Head of caudate nucleus (tissue), 42 donors: Measurements from ENCODE around the gene DDX50.
"Not testable (repeated sequence)": the region's sequence is repeated elsewhere in the genome, so short reads cannot be mapped to it uniquely, and the experiment has no call there.

Experiments
- DNase-seq, 42 donors: peaks; one replicate each; pipeline versions ENCODE4 v3.0.0 to v3.0.0-alpha.2; 2020 to 2021; ENCODE audit warnings: mixed read lengths in 7 of 42
- intact Hi-C: fragments of 100-400 bp; cut with DNase I; formaldehyde crosslinking; loops from one replicate; pipeline ENCODE4 v1.15.0; 2022

The DDX50 gene

DNA sequence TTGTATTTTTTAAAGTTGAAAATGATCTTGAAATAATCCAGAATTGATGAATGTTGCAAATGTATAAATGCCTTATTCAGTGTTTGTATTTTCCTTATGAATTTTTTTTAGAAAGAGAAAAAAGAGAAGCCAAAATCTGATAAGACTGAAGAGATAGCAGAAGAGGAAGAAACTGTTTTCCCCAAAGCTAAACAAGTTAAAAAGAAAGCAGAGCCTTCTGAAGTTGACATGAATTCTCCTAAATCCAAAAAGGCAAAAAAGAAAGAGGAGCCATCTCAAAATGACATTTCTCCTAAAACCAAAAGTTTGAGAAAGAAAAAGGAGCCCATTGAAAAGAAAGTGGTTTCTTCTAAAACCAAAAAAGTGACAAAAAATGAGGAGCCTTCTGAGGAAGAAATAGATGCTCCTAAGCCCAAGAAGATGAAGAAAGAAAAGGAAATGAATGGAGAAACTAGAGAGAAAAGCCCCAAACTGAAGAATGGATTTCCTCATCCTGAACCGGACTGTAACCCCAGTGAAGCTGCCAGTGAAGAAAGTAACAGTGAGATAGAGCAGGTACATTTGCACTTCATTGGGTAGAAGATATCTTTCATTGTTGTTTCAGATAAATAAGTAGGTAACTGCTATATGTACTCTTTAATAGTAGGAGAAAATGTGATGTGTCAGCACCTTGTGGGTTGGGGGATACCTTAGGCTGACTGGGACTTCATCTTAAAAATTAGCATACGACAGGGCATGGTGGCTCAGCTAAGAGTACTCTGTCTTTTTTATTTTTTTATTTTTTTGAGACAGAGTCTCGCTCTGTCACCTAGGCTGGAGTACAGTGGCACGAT, 58.8 kb downstream of the DDX50 start:
- DNase-seq, result no peak
- intact Hi-C loops, result no loop called here

DNA sequence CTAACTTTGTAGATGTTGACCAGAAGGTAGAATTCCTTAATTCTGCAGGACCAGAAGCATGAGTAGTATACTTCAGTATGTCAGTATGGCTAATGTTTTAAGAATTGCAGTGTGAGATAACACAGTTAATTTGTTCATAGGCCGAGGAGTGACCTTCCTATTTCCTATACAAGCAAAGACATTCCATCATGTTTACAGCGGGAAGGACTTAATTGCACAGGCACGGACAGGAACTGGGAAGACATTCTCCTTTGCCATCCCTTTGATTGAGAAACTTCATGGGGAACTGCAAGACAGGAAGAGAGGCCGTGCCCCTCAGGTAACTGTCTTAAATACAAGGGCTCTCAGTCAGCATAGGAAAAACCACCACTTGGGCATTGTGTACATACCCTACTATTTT, 62.0 kb downstream of the DDX50 start:
- DNase-seq, result no peak
- intact Hi-C loops, result no loop called here

DNA sequence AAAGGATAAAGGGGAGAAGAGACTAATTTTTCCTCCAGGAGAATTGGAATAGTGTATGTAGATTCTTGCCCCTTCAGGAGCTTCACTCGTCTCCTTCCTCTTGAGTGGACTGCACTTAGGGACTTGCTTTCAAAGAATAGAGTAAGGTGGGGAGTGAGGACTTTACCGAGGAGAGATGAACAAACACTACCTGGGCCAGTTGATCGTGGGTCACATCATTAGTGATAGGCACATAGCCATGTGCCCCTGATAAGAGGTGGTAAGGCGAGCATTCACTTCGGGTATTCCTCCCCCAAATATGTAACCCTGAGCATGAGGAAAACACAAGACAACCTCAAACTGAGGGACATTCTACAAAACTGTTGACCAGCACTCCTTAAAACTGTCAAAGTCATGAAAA, 72.9 kb downstream of the DDX50 start:
- intact Hi-C loops, result no loop called here
- no peak for DNase-seq

DNA sequence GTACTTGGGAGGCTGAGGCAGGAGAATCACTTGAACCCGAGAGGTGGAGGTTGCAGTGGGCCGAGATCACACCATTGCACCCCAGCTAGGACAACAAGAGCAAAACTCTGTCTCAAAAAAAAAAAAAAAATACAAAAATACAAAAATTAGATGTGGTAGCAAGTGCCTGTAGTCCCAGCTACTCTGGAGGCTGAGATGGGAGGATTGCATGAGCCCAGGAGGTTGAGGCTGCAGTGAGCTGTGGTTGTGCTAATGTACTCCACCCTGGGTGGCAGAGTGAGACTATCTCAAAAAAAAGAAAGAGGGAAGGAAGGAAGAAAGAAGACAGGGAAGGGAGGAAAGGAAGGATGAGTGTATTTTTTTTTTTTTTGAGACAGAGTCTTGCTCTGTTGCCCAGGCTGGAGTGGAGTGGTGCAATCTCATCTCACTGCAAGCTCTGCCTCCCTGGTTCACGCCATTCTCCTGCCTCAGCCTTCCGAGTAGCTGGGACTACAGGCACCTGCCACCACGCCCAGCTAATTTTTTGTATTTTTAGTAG, 74.9 kb downstream of the DDX50 start:
- DNase-seq, intact Hi-C loops: not testable (repeated sequence)

DNA sequence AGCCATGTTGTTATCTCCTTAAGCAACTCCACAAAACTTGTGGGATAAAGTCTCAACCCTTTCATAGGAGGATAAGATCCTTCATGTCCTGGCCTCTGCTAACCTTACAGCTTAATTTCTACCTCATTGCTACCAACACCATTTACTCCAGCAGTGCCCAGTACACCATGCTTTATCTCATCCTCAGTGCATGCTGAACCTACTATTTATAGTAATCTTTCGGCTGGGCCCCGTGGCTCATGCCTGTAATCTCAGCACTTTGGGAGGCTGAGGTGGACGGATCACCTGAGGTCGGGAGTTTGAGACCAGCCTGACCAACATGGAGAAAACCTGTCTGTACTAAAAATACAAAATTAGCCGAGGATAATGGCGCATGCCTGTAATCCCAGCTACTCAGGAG, 78.6 kb downstream of the DDX50 start:
- DNase-seq, intact Hi-C loops: not testable (repeated sequence)

DNA sequence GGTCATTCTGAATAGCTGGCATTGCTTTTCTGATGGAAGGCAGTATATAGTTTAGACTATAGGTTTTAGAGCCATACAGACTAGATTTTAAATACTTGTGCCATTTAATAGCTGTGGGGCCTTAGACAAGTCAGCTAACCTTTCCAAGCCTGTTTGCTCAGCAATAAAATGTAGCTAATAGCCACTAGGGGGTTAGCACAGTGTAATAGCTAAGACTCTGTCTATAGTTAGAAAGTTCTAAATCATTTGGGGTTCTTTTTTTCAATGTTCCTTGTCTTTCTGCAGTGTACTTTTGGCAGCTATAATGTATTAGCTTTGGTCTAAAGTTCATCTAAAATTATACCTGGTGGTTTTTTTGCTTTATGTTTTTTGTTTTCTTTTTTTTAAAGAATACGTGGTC, 80.0 kb downstream of the DDX50 start:
- DNase-seq, result no peak
- intact Hi-C loops, result no loop called here

DNA sequence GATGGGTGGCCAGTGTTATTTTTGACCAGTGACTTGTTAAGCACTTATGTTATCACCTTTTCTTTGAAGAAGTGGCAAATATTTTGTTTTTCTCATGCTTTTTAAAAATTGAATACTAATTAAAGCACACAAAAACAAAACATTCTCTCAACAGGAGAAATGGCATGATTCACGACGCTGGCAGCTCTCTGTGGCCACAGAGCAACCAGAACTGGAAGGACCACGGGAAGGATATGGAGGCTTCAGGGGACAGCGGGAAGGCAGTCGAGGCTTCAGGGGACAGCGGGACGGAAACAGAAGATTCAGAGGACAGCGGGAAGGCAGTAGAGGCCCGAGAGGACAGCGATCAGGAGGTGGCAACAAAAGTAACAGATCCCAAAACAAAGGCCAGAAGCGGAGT, 81.3 kb downstream of the DDX50 start:
- intact Hi-C loops, result no loop called here
- DNase-seq, result no peak

DNA sequence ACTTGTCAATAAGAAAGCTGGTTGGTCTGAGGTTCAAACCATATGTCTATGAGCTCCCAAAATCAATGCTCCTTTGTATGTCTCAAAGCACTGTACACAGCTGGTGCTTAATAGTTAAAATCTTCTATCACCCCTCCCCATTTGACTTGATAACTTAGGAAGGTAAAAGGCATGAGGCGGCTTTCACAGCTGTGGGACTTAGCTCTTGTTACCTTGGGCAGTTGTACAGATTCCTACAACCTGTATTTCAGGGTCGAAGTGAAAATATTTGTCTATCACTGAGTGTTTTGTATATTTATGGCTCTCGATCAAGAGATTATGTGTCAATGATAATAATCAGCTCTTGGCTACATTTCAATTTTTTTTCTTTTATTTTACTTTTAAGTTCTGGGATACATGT, 86.5 kb downstream of the DDX50 start:
- no peak for DNase-seq
- intact Hi-C loops, result loop anchor here (5.0 kb wide), 1 partner anchor 135 kb away; the partner anchor contains the start of gene VPS26A

DNA sequence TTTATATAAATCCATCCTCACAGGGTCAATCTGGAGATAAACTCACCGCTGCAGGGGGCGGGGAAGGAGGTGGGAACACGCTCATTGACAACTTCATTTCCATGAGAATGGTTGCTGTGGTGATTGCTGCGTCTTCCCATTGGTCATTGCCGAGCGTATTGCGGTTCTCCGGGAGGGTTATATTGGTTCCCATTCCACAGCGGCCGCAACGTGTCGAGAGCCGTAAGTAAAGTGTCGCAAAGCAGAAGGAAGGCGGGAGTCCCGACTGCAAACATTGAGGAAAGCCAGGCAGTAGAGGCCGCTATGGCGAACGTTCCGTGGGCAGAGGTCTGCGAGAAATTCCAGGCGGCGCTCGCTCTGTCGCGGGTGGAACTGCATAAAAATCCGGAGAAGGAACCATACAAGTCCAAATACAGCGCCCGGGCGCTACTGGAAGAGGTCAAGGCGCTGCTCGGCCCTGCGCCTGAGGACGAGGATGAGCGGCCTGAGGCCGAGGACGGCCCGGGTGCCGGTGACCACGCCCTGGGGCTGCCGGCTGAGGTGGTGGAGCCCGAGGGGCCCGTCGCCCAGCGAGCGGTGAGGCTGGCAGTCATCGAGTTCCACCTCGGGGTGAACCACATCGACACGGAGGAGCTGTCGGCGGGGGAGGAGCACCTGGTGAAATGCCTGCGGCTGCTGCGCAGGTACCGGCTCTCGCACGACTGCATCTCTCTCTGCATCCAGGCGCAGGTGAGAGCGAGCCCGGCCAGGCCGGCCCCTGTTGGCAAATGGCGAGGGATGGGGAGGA, 87.6 kb downstream of the DDX50 start, which contains the start of gene KIFBP:
Gene KIFBP (plus strand): TSS at position 274 of the 787 bp plus-strand sequence. CDS start 30 bp downstream, at position 304.
- intact Hi-C loops, result loop anchor here (5.0 kb wide), 1 partner anchor 134 kb away; the partner anchor contains the start of gene VPS26A
- peak; percentile 90 to 99 (median 97) for DNase-seq

DNA sequence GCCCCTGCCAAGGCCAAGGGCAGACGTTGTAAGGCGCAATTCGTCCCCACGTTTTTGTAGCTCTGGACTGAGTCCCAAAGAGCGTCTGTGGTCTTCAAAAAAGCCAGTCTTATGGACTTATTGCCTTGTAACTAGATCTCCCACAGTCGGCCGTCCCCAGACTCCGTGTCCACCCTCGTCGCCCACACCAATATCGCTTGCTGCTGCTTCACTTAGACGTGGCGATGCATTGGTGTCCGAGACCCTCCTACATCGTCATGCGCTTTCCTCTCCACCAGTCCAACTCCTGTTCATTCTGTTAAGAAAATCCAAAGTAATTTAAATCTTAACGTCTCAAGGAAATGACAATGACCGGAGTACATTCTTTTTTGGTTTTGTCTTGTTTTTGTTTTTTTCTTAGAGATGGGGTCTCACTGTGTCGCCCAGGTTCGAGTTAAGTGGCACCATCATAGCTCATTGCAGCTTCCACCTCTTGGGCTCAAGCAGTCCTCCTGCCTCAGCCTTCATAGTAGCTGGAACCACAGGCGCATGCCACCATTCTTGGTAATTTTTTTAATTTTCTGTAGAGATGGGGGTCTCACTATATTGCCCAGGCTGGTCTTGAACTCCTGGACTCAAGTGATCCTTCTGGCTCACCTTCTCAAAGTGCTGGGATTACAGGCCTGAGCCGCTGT, 88.3 kb downstream of the DDX50 start:
- intact Hi-C loops, result loop anchor here (5.0 kb wide), 1 partner anchor 133 kb away; the partner anchor contains the start of gene VPS26A
- peak in 4 of 42 donors; percentile 4 to 36 (median 9) for DNase-seq

DNA sequence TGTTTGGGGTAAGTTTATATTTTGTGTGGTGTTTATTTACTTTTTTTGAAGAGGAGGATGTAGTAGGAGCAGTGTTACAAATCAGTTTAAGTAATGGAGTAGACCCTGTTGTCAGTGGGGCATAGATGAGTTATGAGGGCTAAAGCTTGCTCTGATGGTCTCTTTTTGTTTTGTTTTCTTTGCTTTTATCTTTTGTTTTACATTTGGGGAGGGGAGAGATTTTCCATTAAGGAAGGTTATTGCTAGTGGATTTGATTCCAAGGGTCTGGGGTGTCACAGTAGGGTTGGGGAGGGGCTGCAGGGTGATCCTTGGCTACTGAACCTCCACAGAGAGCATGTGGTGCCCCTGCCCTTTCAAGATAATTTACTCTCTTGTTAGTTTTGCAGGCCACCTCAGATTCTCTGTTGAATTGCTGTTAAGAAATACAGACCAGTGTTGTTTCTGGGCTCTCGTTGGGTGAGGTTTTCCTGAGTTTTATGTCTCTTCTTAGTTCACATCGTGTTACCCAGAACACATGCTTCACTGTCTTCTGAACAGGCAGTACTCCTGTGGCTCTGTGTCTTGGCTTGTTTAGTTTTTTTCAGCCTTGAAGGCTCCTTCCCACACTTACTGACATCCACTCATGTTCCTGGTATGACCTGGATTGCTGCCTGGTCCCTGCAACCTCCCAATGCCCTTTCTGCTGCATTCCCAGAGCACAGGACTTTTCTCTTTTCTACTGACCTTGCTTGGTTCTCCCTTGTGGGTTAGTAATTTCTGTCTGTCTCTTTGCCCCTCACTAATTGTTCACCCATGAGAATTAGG, 91.7 kb downstream of the DDX50 start:
- peak in 1 of 42 donors; percentile 14 for DNase-seq
- intact Hi-C loops, result no loop called here
